Measurements from ENCODE around the gene STMN3.
"Not testable (repeated sequence)": the region's sequence is repeated elsewhere in the genome, so short reads cannot be mapped to it uniquely, and the experiment has no call there.

STMN3 gene

DNA sequence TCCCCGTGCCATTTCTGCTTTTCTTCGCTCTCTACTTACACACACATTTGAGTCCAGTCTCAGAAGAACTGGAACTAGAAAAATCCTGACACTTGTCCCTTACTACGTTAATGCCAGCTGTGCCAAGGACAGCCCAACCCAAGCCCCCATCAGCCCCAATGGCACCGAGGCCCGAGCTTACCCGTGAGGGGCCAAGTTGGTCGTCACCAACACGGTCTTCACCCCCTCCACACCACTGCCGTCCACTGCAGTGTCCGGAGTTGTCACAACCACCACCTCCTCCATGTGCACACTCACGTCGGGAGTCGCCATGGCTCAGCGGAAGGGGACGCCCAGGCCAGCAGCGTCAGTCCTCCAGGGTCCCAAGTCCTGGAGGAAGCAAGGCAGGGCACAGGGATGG lies 34.1 kb downstream of the STMN3 start:
- no peak for TF ChIP-seq EZH2phosphoT487 (conservative IDR thresholded peaks at IDR 0.05; ENCODE audit: low read length)
- Histone ChIP-seq H3K79me2 (ENCODE audit: insufficient read depth, low read length) (peaks cover 37% of the 10 kb centered on the region), H3K9me3 (ENCODE audit: insufficient read depth, low read length) (no peaks in the 10 kb centered on the region), H3K27ac (ENCODE audit: low read depth, low read length) (no peak overlapping the region), H3K9me2 (replicated peaks; ENCODE audit: insufficient read depth, low read length) (no peaks in the 10 kb centered on the region), H3K4me2 (ENCODE audit: low read depth, low read length, poor library complexity, severe bottlenecking) (no peak overlapping the region), H3K4me3 (ENCODE audit: insufficient read depth, low read length, poor library complexity, severe bottlenecking) (no peak overlapping the region), H3K36me3 (ENCODE audit: low read length) (no peaks in the 10 kb centered on the region), H3K9ac (ENCODE audit: low read length) (no peak overlapping the region), H4K20me1 (ENCODE audit: low read depth, low read length) (no peaks in the 10 kb centered on the region), H2AFZ (ENCODE audit: low read depth, low read length, severe bottlenecking) (no peak overlapping the region), H3K27me3 (ENCODE audit: low read length) (no peaks in the 10 kb centered on the region), H3F3A (ENCODE audit: insufficient read depth) (no peaks in the 10 kb centered on the region)

DNA sequence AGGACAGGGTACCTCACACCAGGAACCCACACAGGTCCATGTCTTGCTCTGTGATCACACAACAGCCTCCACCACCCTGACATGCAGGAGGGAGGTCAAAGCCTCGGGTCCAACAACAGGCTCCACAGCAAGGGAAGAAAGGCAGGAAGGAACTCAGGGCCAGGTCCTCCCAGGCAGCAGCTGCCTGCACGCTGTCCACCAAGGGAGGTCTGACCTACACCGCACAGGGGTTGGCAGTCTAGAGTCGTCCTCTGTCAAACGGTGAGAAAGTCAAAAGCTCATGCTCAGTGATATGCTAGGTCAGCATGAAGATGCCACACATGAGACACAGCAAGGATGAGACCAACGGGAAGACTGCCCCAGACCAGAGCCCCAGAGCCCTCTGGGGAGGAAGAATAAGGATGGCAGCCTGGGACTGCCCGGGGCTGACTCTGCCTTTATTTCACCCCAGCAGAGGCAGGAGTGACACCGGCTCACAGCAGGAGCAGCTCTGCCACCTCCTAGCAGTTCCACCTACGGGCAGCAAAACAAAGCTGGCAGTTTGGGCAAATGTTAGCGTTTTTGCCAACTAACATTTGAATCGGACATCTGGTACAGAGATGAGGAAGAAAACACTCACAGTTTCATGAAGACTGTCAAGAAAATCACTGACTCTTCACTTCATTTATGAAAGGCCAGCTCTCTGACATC lies 34.8 kb downstream of the STMN3 start:
- Histone ChIP-seq H3F3A (ENCODE audit: insufficient read depth) (no peaks in the 10 kb centered on the region), H3K4me3 (ENCODE audit: insufficient read depth, low read length, poor library complexity, severe bottlenecking) (no peak overlapping the region), H4K20me1 (ENCODE audit: low read depth, low read length) (no peaks in the 10 kb centered on the region), H3K36me3 (ENCODE audit: low read length) (no peaks in the 10 kb centered on the region), H3K79me2 (ENCODE audit: insufficient read depth, low read length) (peaks cover 40% of the 10 kb centered on the region), H3K9ac (ENCODE audit: low read length) (no peak overlapping the region), H3K9me2 (replicated peaks; ENCODE audit: insufficient read depth, low read length) (no peaks in the 10 kb centered on the region), H3K9me3 (ENCODE audit: insufficient read depth, low read length) (no peaks in the 10 kb centered on the region), H3K27me3 (ENCODE audit: low read length) (no peaks in the 10 kb centered on the region), H3K27ac (ENCODE audit: low read depth, low read length) (no peak overlapping the region), H3K4me2 (ENCODE audit: low read depth, low read length, poor library complexity, severe bottlenecking) (no peak overlapping the region), H2AFZ (ENCODE audit: low read depth, low read length, severe bottlenecking) (no peak overlapping the region)
- TF ChIP-seq, protein P1, sequence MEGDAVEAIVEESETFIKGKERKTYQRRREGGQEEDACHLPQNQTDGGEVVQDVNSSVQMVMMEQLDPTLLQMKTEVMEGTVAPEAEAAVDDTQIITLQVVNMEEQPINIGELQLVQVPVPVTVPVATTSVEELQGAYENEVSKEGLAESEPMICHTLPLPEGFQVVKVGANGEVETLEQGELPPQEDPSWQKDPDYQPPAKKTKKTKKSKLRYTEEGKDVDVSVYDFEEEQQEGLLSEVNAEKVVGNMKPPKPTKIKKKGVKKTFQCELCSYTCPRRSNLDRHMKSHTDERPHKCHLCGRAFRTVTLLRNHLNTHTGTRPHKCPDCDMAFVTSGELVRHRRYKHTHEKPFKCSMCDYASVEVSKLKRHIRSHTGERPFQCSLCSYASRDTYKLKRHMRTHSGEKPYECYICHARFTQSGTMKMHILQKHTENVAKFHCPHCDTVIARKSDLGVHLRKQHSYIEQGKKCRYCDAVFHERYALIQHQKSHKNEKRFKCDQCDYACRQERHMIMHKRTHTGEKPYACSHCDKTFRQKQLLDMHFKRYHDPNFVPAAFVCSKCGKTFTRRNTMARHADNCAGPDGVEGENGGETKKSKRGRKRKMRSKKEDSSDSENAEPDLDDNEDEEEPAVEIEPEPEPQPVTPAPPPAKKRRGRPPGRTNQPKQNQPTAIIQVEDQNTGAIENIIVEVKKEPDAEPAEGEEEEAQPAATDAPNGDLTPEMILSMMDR (IDR thresholded peaks at IDR 0.05; ENCODE audit: insufficient read depth, low read length, poor library complexity, severe bottlenecking), result no peak
- no peak for TF ChIP-seq EZH2phosphoT487 (conservative IDR thresholded peaks at IDR 0.05; ENCODE audit: low read length)

DNA sequence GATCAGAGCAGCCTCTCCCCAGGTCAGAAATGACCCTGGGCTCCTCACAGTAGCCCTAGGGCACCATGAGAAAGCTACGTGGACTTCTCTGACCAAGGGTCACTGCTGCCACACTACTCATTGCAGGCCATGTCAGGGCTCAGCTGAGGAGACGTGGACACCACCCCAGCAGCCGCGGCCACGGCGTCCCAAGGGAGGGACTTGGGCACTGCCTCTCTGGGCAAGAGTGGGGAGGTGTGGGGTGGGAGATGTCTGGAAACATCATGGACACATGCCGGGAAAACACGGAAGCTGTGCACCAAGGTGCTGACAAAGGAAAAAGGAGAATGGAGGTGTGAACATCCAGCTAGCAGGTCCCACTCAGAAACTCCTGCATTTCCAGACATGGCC lies 35.4 kb downstream of the STMN3 start:
- no peaks in the 10 kb centered on the region for H4K20me1 ChIP-seq (ENCODE audit: low read depth, low read length)
- no peak overlapping the region for H3K27ac ChIP-seq (ENCODE audit: low read depth, low read length)
- H2AFZ ChIP-seq (ENCODE audit: low read depth, low read length, severe bottlenecking), result no peak overlapping the region
- no peaks in the 10 kb centered on the region for H3F3A ChIP-seq (ENCODE audit: insufficient read depth)
- no peak overlapping the region for H3K9ac ChIP-seq (ENCODE audit: low read length)
- no peaks in the 10 kb centered on the region for H3K9me2 ChIP-seq (replicated peaks; ENCODE audit: insufficient read depth, low read length)
- H3K4me3 ChIP-seq (ENCODE audit: insufficient read depth, low read length, poor library complexity, severe bottlenecking), result no peak overlapping the region
- H3K27me3 ChIP-seq (ENCODE audit: low read length), result no peaks in the 10 kb centered on the region
- no peaks in the 10 kb centered on the region for H3K36me3 ChIP-seq (ENCODE audit: low read length)
- H3K9me3 ChIP-seq (ENCODE audit: insufficient read depth, low read length), result no peaks in the 10 kb centered on the region
- no peak for TF ChIP-seq EZH2phosphoT487 (conservative IDR thresholded peaks at IDR 0.05; ENCODE audit: low read length)
- TF ChIP-seq, protein P1 (IDR thresholded peaks at IDR 0.05; ENCODE audit: insufficient read depth, low read length, poor library complexity, severe bottlenecking), result no peak
- no peak overlapping the region for H3K4me2 ChIP-seq (ENCODE audit: low read depth, low read length, poor library complexity, severe bottlenecking)
- H3K79me2 ChIP-seq (ENCODE audit: insufficient read depth, low read length), result peaks cover 34% of the 10 kb centered on the region

DNA sequence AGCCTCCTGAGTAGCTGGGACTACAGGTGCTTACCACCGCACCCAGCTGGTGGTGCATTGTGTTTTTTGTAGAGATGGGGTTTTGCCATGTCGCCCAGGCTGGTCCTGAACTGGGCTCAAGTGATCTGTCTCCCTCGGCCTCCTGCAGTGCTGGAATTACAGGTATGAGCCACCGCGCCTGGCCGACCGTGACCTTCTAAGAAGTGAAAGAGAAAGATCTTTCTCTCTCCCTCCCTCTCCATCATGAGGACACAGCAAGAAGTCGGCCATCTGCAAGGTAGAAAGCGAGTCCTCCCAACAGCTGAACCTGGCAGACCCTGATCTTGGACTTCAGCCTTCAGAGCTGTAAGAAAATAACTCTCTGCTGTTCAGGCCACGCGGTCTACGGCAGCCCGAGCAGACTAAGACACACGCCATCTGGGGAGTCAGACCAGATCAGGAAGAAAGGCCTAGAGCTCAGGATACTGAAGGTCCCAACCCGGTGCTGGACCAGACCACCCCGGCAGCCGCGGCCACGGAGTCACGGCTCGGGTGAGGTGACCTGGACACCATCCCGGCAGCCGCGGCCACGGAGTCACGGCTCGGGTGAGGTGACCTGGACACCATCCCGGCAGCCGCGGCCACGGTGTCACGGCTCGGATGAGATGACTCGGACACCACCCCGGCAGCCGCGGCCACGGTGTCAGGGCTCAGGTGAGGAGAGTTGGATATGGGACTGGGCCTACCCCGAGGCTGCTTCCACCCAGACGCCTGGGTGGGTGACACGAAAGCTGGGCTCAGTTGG lies 35.9 kb downstream of the STMN3 start:
- Histone ChIP-seq H3F3A (ENCODE audit: insufficient read depth) (no peaks in the 10 kb centered on the region), H2AFZ (ENCODE audit: low read depth, low read length, severe bottlenecking) (no peak overlapping the region), H3K36me3 (ENCODE audit: low read length) (no peaks in the 10 kb centered on the region), H3K4me2 (ENCODE audit: low read depth, low read length, poor library complexity, severe bottlenecking) (no peak overlapping the region), H3K27ac (ENCODE audit: low read depth, low read length) (no peak overlapping the region), H3K27me3 (ENCODE audit: low read length) (no peaks in the 10 kb centered on the region), H4K20me1 (ENCODE audit: low read depth, low read length) (no peaks in the 10 kb centered on the region), H3K9me2 (replicated peaks; ENCODE audit: insufficient read depth, low read length) (no peaks in the 10 kb centered on the region), H3K9ac (ENCODE audit: low read length) (no peak overlapping the region), H3K9me3 (ENCODE audit: insufficient read depth, low read length) (no peaks in the 10 kb centered on the region), H3K4me3 (ENCODE audit: insufficient read depth, low read length, poor library complexity, severe bottlenecking) (no peak overlapping the region), H3K79me2 (ENCODE audit: insufficient read depth, low read length) (peaks cover 29% of the 10 kb centered on the region)
- TF ChIP-seq EZH2phosphoT487 (conservative IDR thresholded peaks at IDR 0.05; ENCODE audit: low read length), result no peak
- TF ChIP-seq, protein P1 (IDR thresholded peaks at IDR 0.05; ENCODE audit: insufficient read depth, low read length, poor library complexity, severe bottlenecking), result no peak

DNA sequence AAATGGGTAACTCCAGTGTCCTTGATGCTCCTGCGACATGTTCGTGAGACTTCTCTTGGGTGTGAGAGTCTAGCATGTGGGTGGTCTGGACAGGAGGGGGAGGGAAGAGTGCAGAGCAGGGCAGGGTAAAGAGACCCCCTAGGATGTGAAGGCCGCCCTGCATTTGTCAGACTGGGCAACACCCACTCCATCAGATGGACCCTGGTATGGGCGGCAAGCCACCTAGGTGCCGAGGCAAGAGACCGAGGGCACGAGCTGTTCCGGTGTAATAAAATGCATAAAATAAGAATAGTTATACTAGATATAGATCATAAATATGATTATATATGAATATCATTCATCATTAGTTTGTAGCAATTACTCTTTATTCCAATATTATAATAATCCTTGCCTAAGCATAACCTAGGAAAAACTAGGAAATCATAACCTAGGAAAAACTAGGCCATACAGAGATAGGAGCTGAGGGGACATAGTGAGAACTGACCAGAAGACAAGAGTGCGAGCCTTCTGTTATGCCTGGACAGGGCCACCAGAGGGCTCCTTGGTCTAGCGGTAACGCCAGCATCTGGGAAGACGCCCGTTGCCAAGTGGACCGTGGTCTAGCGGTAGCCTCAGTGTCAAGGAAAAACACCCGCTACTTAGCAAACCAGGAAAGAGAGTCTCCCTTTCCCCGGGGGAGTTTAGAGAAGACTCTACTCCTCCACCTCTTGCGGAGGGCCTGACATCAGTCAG lies 39.2 kb downstream of the STMN3 start:
- H2AFZ ChIP-seq (ENCODE audit: low read depth, low read length, severe bottlenecking); H3K36me3 ChIP-seq (ENCODE audit: low read length); H3K27ac ChIP-seq (ENCODE audit: low read depth, low read length); H3K9me2 ChIP-seq (replicated peaks; ENCODE audit: insufficient read depth, low read length); H3K79me2 ChIP-seq (ENCODE audit: insufficient read depth, low read length); H3K4me2 ChIP-seq (ENCODE audit: low read depth, low read length, poor library complexity, severe bottlenecking); H4K20me1 ChIP-seq (ENCODE audit: low read depth, low read length); H3K27me3 ChIP-seq (ENCODE audit: low read length); H3K9me3 ChIP-seq (ENCODE audit: insufficient read depth, low read length); H3K9ac ChIP-seq (ENCODE audit: low read length); H3K4me3 ChIP-seq (ENCODE audit: insufficient read depth, low read length, poor library complexity, severe bottlenecking); H3F3A ChIP-seq (ENCODE audit: insufficient read depth): not testable (repeated sequence)
